ENCODE data around the gene RORC. TPM values are rescaled to one million over a fixed set of nuclear protein-coding genes. Genes with fewer than 3 reads are reported as not detected.

RORC gene
- polyA plus RNA-seq, 1 donor (not counting 4 experiments of a cell fraction or from before 2014, with no cell fraction given) = 0.12 TPM

- no peak overlapping the region for H3K4me3 ChIP-seq (ENCODE audit: control insufficient read depth in 2 of 3, extremely low read depth in 1 of 3, insufficient read depth in 2 of 3, low read depth in 1 of 3, low read length in 3 of 3)
- H3K79me2 ChIP-seq (ENCODE audit: control insufficient read depth, insufficient read depth, low read length) = no peaks in the 10 kb centered on the region
- no peak for TF ChIP-seq EZH2 (IDR thresholded peaks at IDR 0.05; ENCODE audit: low read length)
- TF ChIP-seq CTCF (optimal IDR thresholded peaks at IDR 0.05 in 1 of 3, IDR thresholded peaks at IDR 0.05 in 1 of 3, conservative IDR thresholded peaks at IDR 0.05 in 1 of 3; ENCODE audit: extremely low read depth in 1 of 3, insufficient read depth in 2 of 3, low read length in 3 of 3) = no peak
- H3K27me3 ChIP-seq (ENCODE audit: control insufficient read depth, extremely low read depth, insufficient read depth, low read length) = no peaks in the 10 kb centered on the region
- no peak overlapping the region for H3K4me2 ChIP-seq (ENCODE audit: control insufficient read depth, extremely low read depth, insufficient read depth, low read depth, low read length)
- H3K4me1 ChIP-seq (ENCODE audit: control insufficient read depth, extremely low read depth, insufficient read depth, low read length) = peaks cover 22% of the 10 kb centered on the region
- no peak for FAIRE-seq
- no peak overlapping the region for H3K9ac ChIP-seq (ENCODE audit: control insufficient read depth, extremely low read depth, insufficient read depth, low read length)
- H3K36me3 ChIP-seq (ENCODE audit: control insufficient read depth in 2 of 2, extremely low read depth in 1 of 2, insufficient read depth in 2 of 2, low read length in 2 of 2) = no peaks in the 10 kb centered on the region
- no peak for DNase-seq (ENCODE audit: low read depth, low spot score)
- no peak overlapping the region for H2AFZ ChIP-seq (ENCODE audit: control insufficient read depth, low read length)
- H3K9me1 ChIP-seq (ENCODE audit: control insufficient read depth, extremely low read depth, insufficient read depth, low read length) = no peaks in the 10 kb centered on the region
- H3K9me3 ChIP-seq (ENCODE audit: control insufficient read depth, low read depth, low read length) = no peaks in the 10 kb centered on the region
- H3K27ac ChIP-seq (ENCODE audit: control insufficient read depth, insufficient read depth, low read length) = no peak overlapping the region
- dilution Hi-C loops (cut with MboI; ENCODE audit: extremely low pct_ligation_motif_present, low sequenced_read_pairs) = no loop called here
- no peaks in the 10 kb centered on the region for H4K20me1 ChIP-seq (ENCODE audit: control insufficient read depth, extremely low read depth, insufficient read depth, low read length)
Observed at GRCh38 chr1:151843398-151843797, 11.8 kb upstream of the RORC start.

- H3K9me3 ChIP-seq (ENCODE audit: control insufficient read depth, low read depth, low read length) = no peaks in the 10 kb centered on the region
- H3K27me3 ChIP-seq (ENCODE audit: control insufficient read depth, extremely low read depth, insufficient read depth, low read length) = no peaks in the 10 kb centered on the region
- H3K9ac ChIP-seq (ENCODE audit: control insufficient read depth, extremely low read depth, insufficient read depth, low read length) = no peak overlapping the region
- H3K4me3 ChIP-seq (ENCODE audit: control insufficient read depth in 2 of 3, extremely low read depth in 1 of 3, insufficient read depth in 2 of 3, low read depth in 1 of 3, low read length in 3 of 3) = no peak overlapping the region
- no peak overlapping the region for H3K27ac ChIP-seq (ENCODE audit: control insufficient read depth, insufficient read depth, low read length)
- no peak overlapping the region for H2AFZ ChIP-seq (ENCODE audit: control insufficient read depth, low read length)
- FAIRE-seq = no peak
- H3K9me1 ChIP-seq (ENCODE audit: control insufficient read depth, extremely low read depth, insufficient read depth, low read length) = peaks cover 2% of the 10 kb centered on the region
- peaks cover 33% of the 10 kb centered on the region for H3K4me1 ChIP-seq (ENCODE audit: control insufficient read depth, extremely low read depth, insufficient read depth, low read length)
- DNase-seq (ENCODE audit: low read depth, low spot score) = no peak
- no peaks in the 10 kb centered on the region for H3K79me2 ChIP-seq (ENCODE audit: control insufficient read depth, insufficient read depth, low read length)
- H4K20me1 ChIP-seq (ENCODE audit: control insufficient read depth, extremely low read depth, insufficient read depth, low read length) = no peaks in the 10 kb centered on the region
- dilution Hi-C loops (cut with MboI; ENCODE audit: extremely low pct_ligation_motif_present, low sequenced_read_pairs) = no loop called here
- TF ChIP-seq EZH2 (IDR thresholded peaks at IDR 0.05; ENCODE audit: low read length) (no peak), CTCF (optimal IDR thresholded peaks at IDR 0.05 in 1 of 3, IDR thresholded peaks at IDR 0.05 in 1 of 3, conservative IDR thresholded peaks at IDR 0.05 in 1 of 3; ENCODE audit: extremely low read depth in 1 of 3, insufficient read depth in 2 of 3, low read length in 3 of 3) (no peak)
- H3K4me2 ChIP-seq (ENCODE audit: control insufficient read depth, extremely low read depth, insufficient read depth, low read depth, low read length) = no peak overlapping the region
- H3K36me3 ChIP-seq (ENCODE audit: control insufficient read depth in 2 of 2, extremely low read depth in 1 of 2, insufficient read depth in 2 of 2, low read length in 2 of 2) = no peaks in the 10 kb centered on the region
Observed at GRCh38 chr1:151841141-151841540, 9.5 kb upstream of the RORC start.

Measured in keratinocyte (primary cell).